ENCODE measurements around the gene TASP1. TPM values are rescaled to one million over a fixed set of nuclear protein-coding genes. Genes with fewer than 3 reads are reported as not detected.

TASP1 gene
- total and polyA plus RNA-seq, 10 of the 15 experiments (the other 5 are each of a cell fraction or from before 2014, with no cell fraction given), result 7.4 to 17.8 (median 10.5) TPM

- TF ChIP-seq USF1 (IDR thresholded peaks at IDR 0.05; ENCODE audit: borderline replicate concordance, extremely low read length, insufficient read depth, low read depth, low read length), result no peak
- TF ChIP-seq MYB (IDR thresholded peaks at IDR 0.05; ENCODE audit: borderline replicate concordance, low read depth, low read length), result no peak
- no peak for TF ChIP-seq RFX5 (IDR thresholded peaks at IDR 0.05; ENCODE audit: low read depth, low read length)
- no peak for TF ChIP-seq SREBF1 (IDR thresholded peaks at IDR 0.05; ENCODE audit: low read length)
- TF ChIP-seq NFYA (IDR thresholded peaks at IDR 0.05; ENCODE audit: borderline replicate concordance, low read depth, low read length), result no peak
Measured at GRCh38 chr20:13402986-13403385, 235.7 kb downstream of the TASP1 start (continued).

GRCh38 chr20:13402171-13402760 is 236.5 kb downstream of the TASP1 start:
- Histone ChIP-seq H3K9me3 (replicated peaks; ENCODE audit: control insufficient read depth, insufficient read depth, low read length) (no peaks in the 10 kb centered on the region), H3K4me1 (ENCODE audit: control insufficient read depth, insufficient read depth, low read length) (no peaks in the 10 kb centered on the region), H3K4me2 (ENCODE audit: control insufficient read depth, insufficient read depth) (no peak overlapping the region), H4K20me1 (ENCODE audit: control insufficient read depth, insufficient read depth) (no peaks in the 10 kb centered on the region), H3K79me2 (ENCODE audit: control insufficient read depth, insufficient read depth, low read length) (no peaks in the 10 kb centered on the region), H3K36me3 (ENCODE audit: control insufficient read depth in 2 of 2, insufficient read depth in 2 of 2, low read length in 1 of 2) (no peaks in the 10 kb centered on the region), H3K27ac (ENCODE audit: control insufficient read depth, insufficient read depth) (no peak overlapping the region), H3K9ac (ENCODE audit: control insufficient read depth, insufficient read depth, low read length) (no peak overlapping the region), H3K4me3 (no peak overlapping the region), H2AFZ (ENCODE audit: control insufficient read depth, low read depth, low read length) (no peak overlapping the region), H3K27me3 (replicated peaks in 1 of 2; ENCODE audit: control insufficient read depth in 2 of 2, insufficient read depth in 2 of 2, low read length in 1 of 2) (no peaks in the 10 kb centered on the region)
- ATAC-seq (no peak), DNase-seq (ENCODE audit: low read depth, low spot score) (no peak), FAIRE-seq (no peak)
- RAD21 ChIA-PET (ENCODE audit: unreplicated experiment), result no interaction called here
- SMC1A ChIA-PET (ENCODE audit: uncharacterized antibody, unreplicated experiment), result interaction anchor here (0.9 to 1.5 kb wide), 2 partner anchors 34 to 144 kb away, joined by 3 read pairs; no protein-coding TSS in a partner anchor
- 90% methylated on average over 5 of the region's 5 CpGs for WGBS (ENCODE audit: insufficient coverage, insufficient replicate concordance, low lambda C conversion rate, missing lambda C conversion rate)
- CTCF ChIA-PET, result interaction anchor here (0.9 to 1.0 kb wide), 3 partner anchors 11 to 145 kb away, joined by 4 to 5 read pairs (median 4); no protein-coding TSS in a partner anchor
- POLR2A ChIA-PET, result no interaction called here
- BruUV-seq (replicated peaks), result no TSS peak
- intact Hi-C loops (cut with micrococcal nuclease; ENCODE audit: unreplicated experiment) (no loop called here), in situ Hi-C loops (cut with MboI) (no loop called here)
- TF ChIP-seq CEBPB (IDR thresholded peaks at IDR 0.05; ENCODE audit: borderline replicate concordance in 1 of 2, low read depth in 2 of 2, low read length in 2 of 2) (no peak), CBFB (IDR thresholded peaks at IDR 0.05; ENCODE audit: low read depth) (no peak), RFX5 (IDR thresholded peaks at IDR 0.05; ENCODE audit: low read depth, low read length) (no peak), SKIL (IDR thresholded peaks at IDR 0.05; ENCODE audit: low read depth, poor library complexity, severe bottlenecking) (no peak), CHD1 (IDR thresholded peaks at IDR 0.05; ENCODE audit: low read depth, low read length) (no peak), BCLAF1 (IDR thresholded peaks at IDR 0.05) (no peak), USF1 (IDR thresholded peaks at IDR 0.05; ENCODE audit: borderline replicate concordance, extremely low read length, insufficient read depth, low read depth, low read length) (no peak)
- TF ChIP-seq, protein P1, sequence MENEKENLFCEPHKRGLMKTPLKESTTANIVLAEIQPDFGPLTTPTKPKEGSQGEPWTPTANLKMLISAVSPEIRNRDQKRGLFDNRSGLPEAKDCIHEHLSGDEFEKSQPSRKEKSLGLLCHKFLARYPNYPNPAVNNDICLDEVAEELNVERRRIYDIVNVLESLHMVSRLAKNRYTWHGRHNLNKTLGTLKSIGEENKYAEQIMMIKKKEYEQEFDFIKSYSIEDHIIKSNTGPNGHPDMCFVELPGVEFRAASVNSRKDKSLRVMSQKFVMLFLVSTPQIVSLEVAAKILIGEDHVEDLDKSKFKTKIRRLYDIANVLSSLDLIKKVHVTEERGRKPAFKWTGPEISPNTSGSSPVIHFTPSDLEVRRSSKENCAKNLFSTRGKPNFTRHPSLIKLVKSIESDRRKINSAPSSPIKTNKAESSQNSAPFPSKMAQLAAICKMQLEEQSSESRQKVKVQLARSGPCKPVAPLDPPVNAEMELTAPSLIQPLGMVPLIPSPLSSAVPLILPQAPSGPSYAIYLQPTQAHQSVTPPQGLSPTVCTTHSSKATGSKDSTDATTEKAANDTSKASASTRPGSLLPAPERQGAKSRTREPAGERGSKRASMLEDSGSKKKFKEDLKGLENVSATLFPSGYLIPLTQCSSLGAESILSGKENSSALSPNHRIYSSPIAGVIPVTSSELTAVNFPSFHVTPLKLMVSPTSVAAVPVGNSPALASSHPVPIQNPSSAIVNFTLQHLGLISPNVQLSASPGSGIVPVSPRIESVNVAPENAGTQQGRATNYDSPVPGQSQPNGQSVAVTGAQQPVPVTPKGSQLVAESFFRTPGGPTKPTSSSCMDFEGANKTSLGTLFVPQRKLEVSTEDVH (IDR thresholded peaks at IDR 0.05; ENCODE audit: low read depth, partially characterized antibody), result no peak

Data from GM12878 (cell line).